Measurements from ENCODE around the gene DIAPH1.

GRCh38 chr5:141636413-141637122, 17.8 kb upstream of the DIAPH1 start, which contains the start of the genes HDAC3 and RELL2:
- TF ChIP-seq CTCF (IDR thresholded peaks at IDR 0.05) (no peak), POLR2A (IDR thresholded peaks at IDR 0.05) (peak; percentile 63), EP300 (IDR thresholded peaks at IDR 0.05; ENCODE audit: low read depth) (no peak), POLR2AphosphoS5 (IDR thresholded peaks at IDR 0.05) (peak; percentile 48 to 87 (median 77))

Measured in transverse colon (tissue), 4 donors.